Measurements from ENCODE around the gene DGLUCY.
"Not testable (repeated sequence)": the region's sequence is repeated elsewhere in the genome, so short reads cannot be mapped to it uniquely, and the experiment has no call there.

Gene DGLUCY

GRCh38 chr14:91113829-91114078 is at the start of gene DGLUCY:
TSS of gene DGLUCY (plus strand) at chr14:91114073. CDS start at chr14:91160295, 46,222 bp downstream.
- peak; percentile 91 for DNase-seq

- no peak for DNase-seq
These were observed 48.6 kb upstream of the DGLUCY start for GRCh38 chr14:91065266-91065665.

GRCh38 chr14:91067186-91067585 is 46.7 kb upstream of the DGLUCY start:
- no peak for DNase-seq

GRCh38 chr14:91068642-91069041 is 45.2 kb upstream of the DGLUCY start:
- DNase-seq = no peak

- no peak for DNase-seq
These were observed 43.3 kb upstream of the DGLUCY start for GRCh38 chr14:91070572-91070971.

- no peak for DNase-seq
These were observed 38.3 kb upstream of the DGLUCY start for GRCh38 chr14:91075553-91075952.

- DNase-seq = no peak
These were observed 35.7 kb upstream of the DGLUCY start for GRCh38 chr14:91078095-91078737.

- DNase-seq = no peak
These were observed 33.8 kb upstream of the DGLUCY start for GRCh38 chr14:91080071-91080470.

GRCh38 chr14:91082282-91082681 is 31.6 kb upstream of the DGLUCY start:
- DNase-seq = no peak

- DNase-seq = no peak
These were observed 29.4 kb upstream of the DGLUCY start for GRCh38 chr14:91084516-91084915.

GRCh38 chr14:91087470-91087869 is 26.4 kb upstream of the DGLUCY start:
- not testable (repeated sequence) for DNase-seq

- DNase-seq = no peak
These were observed 25.2 kb upstream of the DGLUCY start for GRCh38 chr14:91088585-91089235.

- no peak for DNase-seq
These were observed 23.8 kb upstream of the DGLUCY start for GRCh38 chr14:91089958-91090535.

- no peak for DNase-seq
These were observed 23.1 kb upstream of the DGLUCY start for GRCh38 chr14:91090743-91091142.

- no peak for DNase-seq
These were observed 21.8 kb upstream of the DGLUCY start for GRCh38 chr14:91092073-91092472.

GRCh38 chr14:91093743-91094472 is 20.0 kb upstream of the DGLUCY start:
- not testable (repeated sequence) for DNase-seq

GRCh38 chr14:91094772-91095171 is 19.1 kb upstream of the DGLUCY start:
- DNase-seq = no peak

GRCh38 chr14:91095178-91095577 is 18.7 kb upstream of the DGLUCY start:
- no peak for DNase-seq

- DNase-seq = not testable (repeated sequence)
These were observed 16.2 kb upstream of the DGLUCY start for GRCh38 chr14:91097657-91098056.

GRCh38 chr14:91098591-91098990 is 15.3 kb upstream of the DGLUCY start:
- DNase-seq = no peak

GRCh38 chr14:91100102-91100501 is 13.8 kb upstream of the DGLUCY start:
- DNase-seq = no peak

- DNase-seq = no peak
These were observed 10.8 kb upstream of the DGLUCY start for GRCh38 chr14:91103116-91103515.

GRCh38 chr14:91108941-91109611 is 4.8 kb upstream of the DGLUCY start:
- peak; percentile 39 for DNase-seq
